NCI-H82 treated with DMSO at 0.1 percent for 48 hours (cell line): ENCODE data around the gene MRPL40.

Source experiments
- DNase-seq: peaks from one replicate; lab custom pipeline; 2025; ENCODE audit not compliant: unreplicated experiment; lab: John Stamatoyannopoulos, UW

The MRPL40 gene

DNA sequence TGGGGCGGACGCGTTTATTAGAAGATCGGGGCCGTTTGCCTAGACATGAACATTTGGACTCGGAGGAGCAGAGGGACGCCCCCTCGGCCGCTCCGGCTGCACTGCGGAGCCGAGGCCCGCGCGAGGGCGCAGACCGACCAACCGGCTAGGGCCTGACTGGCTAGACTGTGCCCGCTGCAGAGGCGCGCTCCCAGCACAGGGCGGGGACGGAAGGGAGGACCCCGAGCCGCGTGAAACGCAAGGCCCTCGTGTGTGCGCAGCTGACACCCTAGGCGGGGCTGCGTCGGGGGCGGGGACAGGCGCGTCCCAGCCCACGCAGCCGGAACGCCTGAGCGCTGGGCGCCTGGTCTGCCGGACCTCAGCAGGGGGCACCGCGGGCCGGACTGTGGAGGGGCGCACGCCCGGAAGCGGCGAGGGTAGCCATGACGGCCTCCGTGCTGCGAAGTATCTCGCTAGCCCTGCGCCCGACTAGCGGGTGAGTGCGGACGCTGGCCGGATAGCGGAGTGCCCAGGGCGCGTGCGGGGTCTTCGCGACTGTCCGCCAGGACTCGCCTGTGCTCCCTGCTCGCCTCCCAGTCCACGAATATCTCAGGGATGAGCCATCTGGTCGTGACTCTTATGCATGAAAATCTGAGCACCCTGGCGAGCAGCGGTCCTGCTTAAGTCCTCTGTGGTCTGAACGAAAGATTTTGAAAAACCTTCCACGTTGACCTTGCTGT lies at the start of gene MRPL40:
Gene MRPL40 (plus strand): TSS at position 413 of the 719 bp plus-strand sequence. CDS start 10 bp downstream, at position 423.
- peak; percentile 67 for DNase-seq

DNA sequence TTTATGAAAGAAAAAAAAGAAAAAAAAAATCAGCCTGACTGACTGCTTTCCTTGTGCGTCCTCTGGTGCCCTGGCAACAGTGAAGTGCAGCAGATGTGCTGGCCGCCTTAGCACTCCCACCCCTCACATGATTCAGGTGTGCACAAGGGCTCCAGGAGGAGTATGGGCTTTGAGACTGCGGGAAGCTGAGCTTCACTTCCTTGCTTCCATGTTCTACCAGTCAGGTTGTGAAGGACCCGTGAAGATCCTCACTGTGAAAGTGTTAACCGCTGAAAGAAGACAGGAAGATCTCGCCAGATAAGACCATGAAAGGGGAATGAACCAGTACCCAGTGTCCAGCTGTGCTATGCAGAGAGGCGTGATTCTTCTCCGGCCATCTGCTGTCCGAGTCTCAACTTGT lies 49.1 kb upstream of the MRPL40 start:
- no peak for DNase-seq

DNA sequence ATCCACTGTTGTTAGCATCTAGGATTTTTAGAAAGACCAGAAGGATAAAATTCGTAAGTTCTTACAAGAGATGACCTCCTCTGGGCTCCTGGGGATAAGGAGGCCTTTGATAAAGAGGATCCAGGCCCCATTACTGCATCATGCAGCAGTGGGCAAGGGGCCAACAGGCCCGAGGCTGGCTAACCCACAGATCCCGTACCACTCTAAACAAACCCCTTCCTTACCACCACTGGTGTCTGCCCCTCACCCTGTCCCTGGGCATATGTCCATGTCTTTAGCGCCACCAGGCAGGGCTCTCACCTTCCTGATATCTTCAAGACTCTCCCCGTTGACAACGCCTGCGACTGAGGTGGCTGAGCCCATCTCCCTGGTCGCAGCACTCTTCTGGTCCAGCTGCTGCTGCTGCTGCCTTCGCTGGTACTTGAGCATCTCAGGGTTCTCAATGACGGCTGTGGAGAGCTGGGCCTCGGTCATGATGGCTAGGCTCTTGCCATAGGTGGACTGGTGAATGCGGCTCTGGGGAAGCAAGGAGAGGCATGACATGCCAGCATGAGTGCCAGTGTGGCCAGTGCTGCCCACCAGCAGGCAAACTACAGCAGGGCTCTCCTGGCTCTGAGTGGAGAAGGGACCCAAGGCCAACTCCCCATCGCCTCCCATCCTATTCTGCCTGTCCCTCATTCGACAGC lies 47.0 kb upstream of the MRPL40 start:
- no peak for DNase-seq

DNA sequence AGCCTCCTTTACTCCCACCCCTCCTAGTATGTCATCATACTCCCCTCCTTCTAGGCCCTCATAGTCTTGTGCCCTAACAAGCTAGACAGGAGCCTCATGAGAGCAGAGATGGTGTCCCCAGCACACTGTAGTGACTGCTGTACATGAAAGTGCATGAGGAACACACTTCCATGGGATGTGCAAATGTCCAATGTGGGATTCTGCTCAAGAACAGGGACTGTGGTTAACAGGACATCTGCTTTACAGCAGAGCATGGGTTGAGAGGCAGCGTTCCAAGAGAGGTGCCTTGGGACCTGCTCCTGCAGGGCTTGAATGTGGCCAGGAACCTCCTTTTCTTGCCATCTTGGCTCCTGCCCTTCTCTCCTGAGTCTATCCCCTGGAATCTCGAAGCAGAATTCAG lies 46.1 kb upstream of the MRPL40 start:
- no peak for DNase-seq

DNA sequence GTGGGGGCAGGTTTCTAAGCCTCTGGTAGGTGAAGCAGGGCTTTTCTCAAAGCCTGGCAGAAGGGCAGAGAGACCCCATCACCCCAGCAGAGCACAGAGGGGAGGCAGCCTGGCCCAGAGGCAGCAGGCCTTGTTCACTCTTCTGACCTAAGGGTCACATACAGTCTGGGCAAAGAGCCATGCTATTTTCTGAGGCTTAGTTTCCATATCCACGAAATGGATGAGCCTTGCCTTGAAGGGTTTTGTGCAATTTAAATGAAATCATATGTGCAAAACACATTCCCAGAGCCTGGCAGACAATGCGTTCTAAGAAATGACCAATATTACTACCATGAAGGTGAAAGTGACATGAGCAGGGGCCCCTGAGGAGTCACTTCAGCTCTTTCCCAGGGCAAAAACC lies 45.3 kb upstream of the MRPL40 start:
- no peak for DNase-seq

DNA sequence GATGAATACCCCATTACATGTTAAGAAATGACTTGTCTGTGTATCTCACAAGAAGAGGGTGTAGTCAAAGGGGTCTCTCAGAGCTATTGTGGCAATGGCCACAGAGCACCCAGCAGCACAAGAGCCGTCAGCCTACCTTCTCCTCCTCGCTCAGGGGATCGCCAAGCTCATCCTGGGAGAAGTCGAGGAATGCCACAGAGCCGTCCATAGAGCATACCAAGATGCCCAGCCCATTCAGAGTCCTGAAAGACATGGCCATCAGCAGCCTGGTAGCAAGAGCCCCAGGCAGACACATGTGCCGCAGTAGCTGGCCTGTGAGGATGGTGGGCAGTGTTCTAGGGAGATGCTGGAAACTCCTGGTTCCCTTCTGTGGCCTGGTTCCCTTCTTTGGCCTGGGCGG lies 44.8 kb upstream of the MRPL40 start:
- no peak for DNase-seq

DNA sequence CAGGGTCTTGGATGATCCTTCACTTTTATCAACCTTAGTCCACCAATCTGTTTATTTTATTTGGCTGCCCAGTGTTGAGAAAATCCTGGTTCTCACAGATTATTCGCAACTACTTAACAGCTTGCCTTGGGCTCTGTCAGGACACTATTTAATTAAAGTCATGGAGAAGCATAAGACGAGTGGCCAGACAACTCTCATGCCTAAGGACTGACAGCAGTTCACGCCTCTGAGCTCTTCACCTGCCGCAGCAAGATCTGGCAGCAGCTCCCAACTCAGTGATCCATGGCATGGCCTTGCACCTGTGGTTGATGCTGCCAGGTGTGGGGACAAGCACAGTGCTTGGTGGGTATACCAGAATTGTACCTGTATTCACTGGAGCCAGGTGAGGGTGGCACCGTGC lies 38.6 kb upstream of the MRPL40 start:
- no peak for DNase-seq

DNA sequence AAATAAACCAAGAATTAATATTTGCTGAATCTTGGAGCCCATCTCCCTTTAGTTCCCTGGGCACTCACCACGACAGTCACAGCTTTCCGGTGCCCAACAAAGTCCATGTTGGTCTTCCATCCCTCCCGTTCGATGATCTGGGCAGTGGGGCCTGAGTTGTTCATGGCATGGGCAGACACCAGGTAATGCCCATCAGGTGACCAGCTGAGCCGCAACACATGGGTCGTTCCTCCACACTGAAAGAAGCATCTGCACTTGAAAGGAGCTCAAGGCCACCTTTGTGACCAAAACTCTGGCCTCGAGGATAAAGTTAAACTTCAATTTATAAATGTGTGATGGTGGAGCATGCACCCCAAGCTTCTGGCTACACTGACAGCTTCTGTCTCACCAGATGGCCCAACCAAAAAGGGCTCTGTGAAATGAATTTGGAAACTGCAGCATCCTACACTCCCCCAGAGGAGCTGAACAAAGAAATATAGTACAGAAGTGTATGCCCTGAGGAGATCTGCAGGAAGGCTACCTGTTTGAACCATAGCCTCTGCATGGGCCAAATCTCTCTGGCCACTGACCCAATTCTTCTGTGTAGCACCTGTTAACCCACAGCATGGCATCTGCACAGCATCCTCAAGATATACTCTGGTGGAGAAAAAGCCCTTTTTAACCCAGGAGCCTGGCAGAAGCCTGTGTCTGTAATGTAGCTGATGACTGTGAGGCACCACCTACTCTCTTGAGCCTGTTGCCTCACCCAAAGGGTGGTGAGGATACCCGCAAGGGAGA lies 37.9 kb upstream of the MRPL40 start:
- no peak for DNase-seq

DNA sequence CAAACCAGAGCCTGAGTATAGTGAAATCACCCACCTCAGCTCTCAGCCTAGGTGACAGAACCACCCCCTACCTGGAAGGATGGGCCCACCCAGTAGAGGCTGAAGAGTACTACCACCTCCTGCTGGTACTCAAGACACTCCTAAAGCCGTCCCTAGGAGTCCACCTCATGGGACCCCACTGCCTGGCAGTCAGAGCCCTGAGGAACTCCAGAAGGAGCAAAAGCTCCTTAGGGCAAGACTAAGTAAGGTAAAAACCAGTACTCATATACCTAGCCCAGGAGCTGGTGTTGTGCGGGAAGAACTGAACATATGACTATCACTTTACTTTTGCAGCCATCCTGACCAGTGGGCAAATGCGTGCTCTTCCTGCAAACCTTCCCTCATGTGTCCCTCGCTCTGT lies 37.1 kb upstream of the MRPL40 start:
- DNase-seq, result no peak

DNA sequence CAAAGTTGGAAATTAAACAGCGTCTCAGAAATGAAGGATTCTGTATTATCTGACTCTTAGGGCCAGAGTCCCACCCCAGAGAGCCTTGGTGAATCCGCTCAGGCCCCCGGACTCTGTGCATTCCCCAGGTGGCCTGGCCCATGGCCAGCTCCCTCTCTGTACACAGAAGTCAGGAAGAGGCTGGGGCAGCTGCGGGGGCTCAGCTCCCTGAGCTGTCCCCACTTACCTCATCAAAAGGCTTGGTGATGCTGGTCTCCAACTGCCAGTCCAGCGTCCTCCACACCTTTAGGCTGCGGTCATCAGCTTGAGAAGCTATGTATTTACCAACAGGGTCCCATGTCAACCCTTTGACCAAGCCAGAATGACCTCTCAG lies 35.8 kb upstream of the MRPL40 start:
- no peak for DNase-seq

DNA sequence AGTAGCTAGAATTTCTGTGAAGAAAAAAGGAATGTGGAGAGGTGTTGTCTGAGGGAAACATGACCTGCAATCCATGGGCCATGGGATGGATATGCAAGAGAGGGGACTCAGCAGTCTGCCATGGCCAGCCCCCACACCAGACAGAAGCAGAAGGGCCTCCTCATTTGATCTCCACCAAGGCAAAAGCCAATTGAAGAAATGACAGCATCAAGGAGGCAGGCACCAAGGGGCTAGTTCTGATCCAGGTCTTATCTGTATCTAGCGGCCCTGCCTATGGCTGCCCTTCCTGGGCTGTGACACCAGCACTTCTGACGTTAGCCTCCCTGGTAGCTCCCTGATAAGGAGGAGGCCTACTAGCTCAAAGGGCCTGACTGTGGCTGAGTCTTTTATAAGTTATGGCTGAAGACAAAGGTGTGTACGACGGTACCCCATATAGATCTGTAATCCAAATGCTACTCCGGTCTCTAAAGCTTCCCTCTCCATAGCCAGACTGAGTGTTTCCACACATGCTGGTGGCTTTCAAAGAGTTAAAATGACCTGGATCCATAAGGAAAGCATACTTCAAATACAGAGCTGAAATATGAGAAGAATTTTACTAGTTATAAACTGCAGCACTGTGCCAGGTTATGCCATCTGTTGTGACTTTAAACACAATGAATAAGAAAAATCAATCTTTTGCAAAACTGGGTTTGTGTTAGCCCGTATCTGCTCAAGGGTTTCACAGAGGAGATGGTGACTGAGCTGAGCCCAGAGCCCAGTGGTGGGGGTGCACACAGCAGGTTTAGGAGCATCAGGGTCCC lies 35.2 kb upstream of the MRPL40 start:
- DNase-seq, result no peak

DNA sequence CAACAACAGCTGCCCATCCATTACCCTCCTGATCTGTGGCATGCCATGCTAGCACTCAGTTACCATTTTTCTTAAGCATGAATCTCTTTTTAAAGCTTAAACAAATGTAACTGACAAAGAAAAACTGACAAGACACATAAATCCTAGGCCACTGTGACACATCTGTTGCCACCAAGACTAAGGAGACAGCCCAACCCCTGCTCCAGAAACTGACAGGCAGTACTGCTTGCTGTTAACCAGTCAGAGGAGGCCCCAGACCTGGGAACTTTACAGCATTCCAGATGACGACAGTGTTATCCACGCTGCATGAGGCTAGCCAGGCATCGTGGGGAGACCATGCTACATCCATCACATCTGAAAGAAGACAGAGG lies 34.6 kb upstream of the MRPL40 start:
- DNase-seq, result no peak

DNA sequence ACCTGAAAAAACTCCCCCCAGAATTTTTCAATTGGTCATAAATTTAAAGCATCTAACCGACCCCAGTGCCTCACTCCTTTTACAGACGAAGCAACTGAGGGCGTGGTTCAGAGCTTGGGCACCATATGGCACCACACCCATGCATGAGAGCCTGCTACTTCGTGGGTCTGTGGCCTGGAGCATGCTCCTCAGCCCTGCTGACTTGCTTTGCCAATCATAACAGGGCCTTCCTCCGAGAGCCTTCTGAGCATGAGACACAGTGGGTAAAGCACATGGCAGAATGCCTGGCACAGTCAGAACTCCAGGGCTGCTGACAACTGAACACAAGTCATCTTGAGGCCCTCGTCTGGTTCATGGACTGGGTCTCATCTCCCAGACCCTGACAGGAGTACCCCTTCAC lies 34.1 kb upstream of the MRPL40 start:
- no peak for DNase-seq

DNA sequence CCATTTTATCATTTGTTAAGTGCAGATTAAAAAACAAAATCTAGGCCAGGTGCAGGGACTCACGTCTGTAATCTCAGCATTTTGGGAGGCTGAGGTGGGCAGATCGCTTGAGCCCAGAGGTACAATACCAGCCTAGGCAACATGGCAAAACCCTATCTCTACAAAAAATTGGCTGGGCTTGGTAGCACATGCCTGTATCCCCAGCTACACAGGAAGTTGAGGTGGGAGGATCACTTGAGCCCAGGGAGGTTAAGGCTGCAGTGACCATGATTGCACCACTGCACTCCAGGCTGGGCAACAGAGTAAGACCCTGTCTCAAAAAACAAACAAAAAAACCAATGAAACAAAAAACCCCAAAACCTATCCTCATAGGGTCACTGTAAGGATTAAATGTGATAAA lies 33.7 kb upstream of the MRPL40 start:
- DNase-seq, result no peak

DNA sequence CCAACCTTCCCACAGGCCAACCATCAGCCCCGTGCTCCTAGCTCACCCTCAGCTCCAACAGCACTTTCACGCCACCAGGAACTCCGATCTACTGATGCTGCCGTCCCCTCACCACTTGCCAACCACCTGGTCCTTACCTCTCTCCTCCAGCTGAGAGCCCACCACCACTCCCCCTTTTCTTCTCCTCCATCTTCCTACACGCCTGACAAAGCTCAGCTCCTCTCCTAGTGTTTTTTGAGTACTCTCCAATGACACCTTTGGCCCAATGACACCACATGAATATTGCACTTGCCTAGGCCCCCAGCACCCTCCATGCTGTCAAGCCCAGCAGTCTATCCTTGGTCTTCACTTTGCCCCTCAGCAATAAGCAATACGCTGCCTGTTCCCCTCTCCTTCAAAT lies 31.5 kb upstream of the MRPL40 start:
- DNase-seq, result no peak

DNA sequence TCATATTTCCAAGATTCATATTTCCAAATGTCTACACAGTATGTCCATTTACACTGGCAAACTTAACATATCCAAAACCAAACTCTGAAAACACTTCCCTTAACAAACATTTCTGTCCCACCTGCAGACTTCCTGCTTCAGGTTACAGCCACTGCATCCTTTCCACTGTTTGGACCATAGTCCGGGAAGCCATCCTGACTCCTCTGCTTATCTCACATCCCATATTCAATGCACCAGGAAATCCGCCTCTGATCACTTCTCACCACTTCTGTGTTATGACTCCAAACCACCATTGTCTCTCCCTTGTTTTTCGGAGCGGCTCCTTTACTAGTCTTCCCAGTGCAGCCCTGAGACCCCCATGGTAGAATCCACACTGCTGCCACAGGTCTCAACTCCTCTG lies 30.9 kb upstream of the MRPL40 start:
- DNase-seq, result no peak

DNA sequence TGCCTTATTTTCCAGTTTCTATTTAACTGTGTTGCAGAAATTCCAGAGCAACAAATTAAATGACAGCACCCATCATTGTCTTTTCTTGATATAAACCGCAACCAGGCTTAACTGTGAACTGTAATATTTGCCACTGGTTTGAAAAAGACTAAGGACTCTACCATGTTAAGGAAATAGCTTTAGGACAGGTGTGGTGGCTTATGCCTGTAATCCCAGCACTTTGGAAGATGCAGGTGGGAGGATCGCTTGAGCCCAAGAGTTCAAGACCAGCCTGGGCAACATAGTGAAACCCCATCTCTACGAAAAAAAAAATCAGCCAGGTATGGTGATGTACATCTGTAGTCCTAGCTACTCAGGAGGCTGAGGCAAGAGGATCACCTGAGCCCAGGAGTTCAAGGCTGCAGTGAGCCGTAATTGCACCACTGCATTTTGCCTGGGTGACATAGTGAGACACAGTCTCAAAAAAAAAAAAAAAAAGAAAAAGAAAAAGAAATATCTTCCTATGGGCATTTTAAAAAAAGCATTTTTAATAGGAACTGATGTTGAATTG lies 29.6 kb upstream of the MRPL40 start:
- DNase-seq, result no peak

DNA sequence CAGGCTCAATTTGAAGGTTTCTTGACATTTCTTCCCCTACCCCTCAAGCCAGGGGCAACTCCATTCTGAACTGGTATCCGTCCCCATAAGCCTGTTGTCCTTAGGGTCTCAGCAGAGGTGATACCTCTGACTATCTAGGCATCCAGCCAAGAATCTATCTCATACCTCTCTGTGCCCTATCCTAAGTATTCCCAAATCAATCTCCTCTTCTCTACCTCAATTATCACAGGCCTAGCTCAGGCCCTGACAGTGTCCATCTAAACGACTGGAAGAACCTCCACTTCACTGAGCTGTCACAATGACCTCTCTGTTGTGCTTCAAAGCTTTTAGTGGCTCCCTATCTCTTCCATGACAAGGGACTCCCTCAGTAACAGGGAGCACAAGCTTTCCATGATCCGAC lies 27.7 kb upstream of the MRPL40 start:
- no peak for DNase-seq

DNA sequence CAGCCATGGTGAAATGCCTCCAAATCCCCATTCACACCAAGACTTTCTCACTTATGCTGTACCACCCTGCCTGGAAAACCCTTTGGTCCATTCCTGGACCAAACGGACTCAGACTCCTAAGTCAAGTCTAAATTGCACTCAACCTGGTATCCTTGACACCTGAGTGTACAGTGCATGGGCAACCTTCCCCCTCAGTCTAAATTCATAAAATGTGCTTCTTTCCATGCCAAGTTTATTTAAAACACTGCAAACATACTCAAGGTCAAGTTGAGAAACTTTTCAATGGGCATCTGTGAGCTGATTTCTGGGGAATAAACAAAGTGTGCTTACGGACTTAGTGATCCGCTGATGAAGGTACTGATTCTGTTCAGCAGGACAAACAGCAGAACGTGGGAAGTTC lies 27.2 kb upstream of the MRPL40 start:
- no peak for DNase-seq

DNA sequence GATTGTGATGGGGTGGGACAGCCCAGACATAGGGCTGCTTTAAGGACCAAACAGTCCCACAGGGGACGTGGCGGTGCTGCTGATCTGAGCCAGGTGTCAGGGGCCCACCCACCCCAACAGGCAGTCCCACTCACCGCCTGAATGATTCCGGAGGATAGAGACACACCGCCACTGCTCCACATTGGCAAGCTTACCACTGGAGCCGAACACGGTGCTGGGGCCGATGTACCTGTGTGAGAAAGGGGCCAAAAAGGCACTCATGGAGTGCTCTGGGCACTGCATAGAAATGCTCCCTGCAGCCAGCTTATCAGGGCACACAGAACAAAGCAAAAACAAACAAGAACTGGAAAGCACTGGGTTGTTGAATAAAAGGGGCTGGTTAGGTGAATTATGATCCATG lies 26.7 kb upstream of the MRPL40 start:
- no peak for DNase-seq

DNA sequence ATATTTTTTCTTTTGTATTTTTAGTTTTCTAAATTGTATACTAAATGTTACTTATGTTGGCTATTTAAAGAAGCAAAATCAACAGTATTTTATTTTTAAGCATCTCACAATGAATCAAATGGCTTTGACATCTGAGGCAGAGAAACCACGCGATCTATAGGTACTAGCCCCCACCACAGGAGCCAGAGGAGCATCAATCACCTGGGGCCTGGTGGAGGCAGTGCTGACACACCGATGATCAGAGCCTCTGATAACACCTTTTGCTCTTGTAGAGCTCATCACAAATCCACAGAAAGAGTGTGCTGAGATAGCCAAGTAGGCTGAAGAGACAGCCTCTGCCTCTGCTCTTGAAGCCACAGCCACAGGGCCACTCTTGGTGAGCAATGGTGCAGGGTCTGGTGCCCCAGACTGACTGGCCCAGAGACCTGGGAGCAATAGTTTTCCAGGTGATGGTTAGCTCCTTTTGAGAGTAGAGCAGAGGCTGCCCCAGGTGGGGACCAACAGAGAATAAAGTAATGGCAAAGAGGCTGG lies 26.0 kb upstream of the MRPL40 start:
- DNase-seq, result no peak
